Measurements from ENCODE around the gene RIPK4. TPM values are rescaled to one million over a fixed set of nuclear protein-coding genes. Genes with fewer than 3 reads are reported as not detected.

The RIPK4 gene
- total and polyA plus RNA-seq, 9 donors: 0.08 to 12.4 (median 0.90) TPM

- DNase-seq: no peak
- no peaks in the 10 kb centered on the region for H3K36me3 ChIP-seq
- TF ChIP-seq CTCF (IDR thresholded peaks at IDR 0.05): no peak
- TF ChIP-seq EP300 (IDR thresholded peaks at IDR 0.05): no peak
- TF ChIP-seq POLR2A (IDR thresholded peaks at IDR 0.05): no peak
- no peaks in the 10 kb centered on the region for H3K27me3 ChIP-seq
- H3K4me3 ChIP-seq: no peak overlapping the region
- no peaks in the 10 kb centered on the region for H3K9me3 ChIP-seq
- intact Hi-C loops (cut with DNase I): loop anchor here (2.0 to 10.0 kb wide), 6 partner anchors 157 to 494 kb away; no protein-coding TSS in a partner anchor
- no peak overlapping the region for H3K27ac ChIP-seq
- whole genome bisulfite sequencing, 3 donors: 9 to 14% (median 10%) methylated on average over 16 of the region's 16 CpGs
- H3K4me1 ChIP-seq (ENCODE audit: insufficient read depth): no peaks in the 10 kb centered on the region
Measured at GRCh38 chr21:41778930-41779600, 12.2 kb upstream of the RIPK4 start.

- intact Hi-C loops (cut with DNase I): loop anchor here (2.0 to 10.0 kb wide), 6 partner anchors 156 to 493 kb away; no protein-coding TSS in a partner anchor
- Histone ChIP-seq H3K4me1 (ENCODE audit: insufficient read depth) (no peaks in the 10 kb centered on the region), H3K27me3 (no peaks in the 10 kb centered on the region), H3K4me3 (no peak overlapping the region), H3K36me3 (no peaks in the 10 kb centered on the region), H3K27ac (no peak overlapping the region), H3K9me3 (no peaks in the 10 kb centered on the region)
- 9 to 15% (median 13%) methylated on average over 34 to 45 of the region's 45 CpGs for WGBS, 3 donors
- DNase-seq: peak; percentile 83 to 88 (median 83)
- TF ChIP-seq CTCF (IDR thresholded peaks at IDR 0.05): peak; percentile 65 to 84 (median 75)
- no peak for TF ChIP-seq POLR2A (IDR thresholded peaks at IDR 0.05)
- TF ChIP-seq EP300 (IDR thresholded peaks at IDR 0.05): no peak
Measured at GRCh38 chr21:41777951-41778815, 11.3 kb upstream of the RIPK4 start.

DNA sequence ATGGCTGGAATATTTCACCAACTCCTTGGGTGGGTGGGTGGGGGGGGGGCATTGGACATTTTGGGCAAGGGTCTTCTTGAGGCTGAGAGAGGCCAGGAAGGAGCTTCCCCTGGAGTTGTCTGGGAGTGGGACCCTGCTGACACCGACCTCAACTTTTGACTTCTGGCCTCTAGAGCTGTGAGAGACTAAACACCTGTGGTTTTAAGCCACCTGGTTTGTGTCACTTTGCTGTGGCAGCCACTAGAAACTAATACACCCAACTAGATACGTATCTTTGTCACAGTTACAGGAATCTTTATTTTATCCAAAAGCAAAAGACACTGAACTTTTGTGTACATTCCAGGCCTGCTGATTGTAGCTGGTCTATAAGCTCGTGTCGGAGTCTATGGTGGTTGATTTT lies 9.9 kb upstream of the RIPK4 start:
- H3K4me1 ChIP-seq (ENCODE audit: insufficient read depth): no peaks in the 10 kb centered on the region
- no peak for TF ChIP-seq POLR2A (IDR thresholded peaks at IDR 0.05)
- no peak for TF ChIP-seq CTCF (IDR thresholded peaks at IDR 0.05)
- TF ChIP-seq EP300 (IDR thresholded peaks at IDR 0.05): no peak
- H3K9me3 ChIP-seq: no peaks in the 10 kb centered on the region
- DNase-seq: no peak
- no peaks in the 10 kb centered on the region for H3K36me3 ChIP-seq
- WGBS, 3 donors: 82 to 89% (median 89%) methylated on average over 4 of the region's 4 CpGs
- no peaks in the 10 kb centered on the region for H3K27me3 ChIP-seq
- H3K4me3 ChIP-seq: no peak overlapping the region
- intact Hi-C loops (cut with DNase I): loop anchor here (5.0 to 10.0 kb wide), 5 partner anchors 154 to 492 kb away; no protein-coding TSS in a partner anchor
- H3K27ac ChIP-seq: no peak overlapping the region

GRCh38 chr21:41775149-41775472 lies 8.3 kb upstream of the RIPK4 start:
- 50 to 63% (median 54%) methylated on average over 3 of the region's 3 CpGs for WGBS, 3 donors
- H3K27ac ChIP-seq: no peak overlapping the region
- no peak for DNase-seq
- H3K4me1 ChIP-seq (ENCODE audit: insufficient read depth): no peaks in the 10 kb centered on the region
- no peaks in the 10 kb centered on the region for H3K9me3 ChIP-seq
- H3K4me3 ChIP-seq: no peak overlapping the region
- H3K27me3 ChIP-seq: no peaks in the 10 kb centered on the region
- TF ChIP-seq CTCF (IDR thresholded peaks at IDR 0.05) (no peak), EP300 (IDR thresholded peaks at IDR 0.05) (no peak), POLR2A (IDR thresholded peaks at IDR 0.05) (no peak)
- H3K36me3 ChIP-seq: no peaks in the 10 kb centered on the region
- intact Hi-C loops (cut with DNase I): loop anchor here (5.0 to 10.0 kb wide), 5 partner anchors 153 to 490 kb away; no protein-coding TSS in a partner anchor

All from ovary (tissue), 9 donors.